HG02763 (cell line): ENCODE data around the gene ARL17B.
"Not testable (repeated sequence)": the region's sequence is repeated elsewhere in the genome, so short reads cannot be mapped to it uniquely, and the experiment has no call there.

Source experiments
- ATAC-seq: cut with Tn5 transposase; IDR thresholded peaks from one replicate; pipeline ENCODE4 v1.9.1; 2021; ENCODE audit warnings: mild to moderate bottlenecking, moderate library complexity; ENCODE audit not compliant: unreplicated experiment

The ARL17B gene

DNA sequence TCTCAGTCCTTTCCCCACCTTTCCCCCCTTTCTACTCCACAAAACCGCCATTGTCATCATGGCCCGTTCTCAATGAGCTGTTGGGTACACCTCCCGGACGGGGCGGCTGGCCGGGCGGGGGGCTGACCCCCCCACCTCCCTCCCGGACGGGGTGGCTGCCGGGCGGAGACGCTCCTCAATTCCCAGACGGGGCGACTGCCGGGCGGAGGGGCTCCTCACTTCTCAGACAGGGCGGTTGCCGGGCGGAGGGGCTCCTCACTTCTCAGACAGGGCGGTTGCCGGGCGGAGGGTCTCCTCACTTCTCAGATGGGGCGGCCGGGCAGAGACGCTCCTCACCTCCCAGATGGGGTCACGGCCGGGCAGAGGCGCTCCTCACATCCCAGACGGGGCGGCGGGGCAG, 108.8 kb downstream of the ARL17B start:
- not testable (repeated sequence) for ATAC-seq

DNA sequence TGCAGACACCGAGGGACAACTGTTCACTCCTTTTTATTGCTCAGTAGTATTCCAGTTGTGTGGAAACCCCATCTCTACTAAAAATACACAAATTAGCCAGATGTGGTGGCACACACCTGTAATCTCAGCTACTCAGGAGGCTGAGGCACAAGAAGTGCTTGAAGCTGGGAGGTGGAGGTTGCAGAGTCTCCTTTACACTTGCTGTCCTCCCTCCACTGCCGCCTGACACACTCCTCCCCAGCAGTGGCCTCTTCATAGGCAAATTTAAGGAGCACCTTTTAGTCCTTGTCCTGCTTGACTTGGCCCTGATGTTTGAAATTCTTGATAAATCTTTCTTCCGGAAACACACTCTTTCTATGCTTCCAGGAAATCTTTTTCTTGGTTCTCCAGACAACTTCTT, 112.4 kb downstream of the ARL17B start:
- not testable (repeated sequence) for ATAC-seq

DNA sequence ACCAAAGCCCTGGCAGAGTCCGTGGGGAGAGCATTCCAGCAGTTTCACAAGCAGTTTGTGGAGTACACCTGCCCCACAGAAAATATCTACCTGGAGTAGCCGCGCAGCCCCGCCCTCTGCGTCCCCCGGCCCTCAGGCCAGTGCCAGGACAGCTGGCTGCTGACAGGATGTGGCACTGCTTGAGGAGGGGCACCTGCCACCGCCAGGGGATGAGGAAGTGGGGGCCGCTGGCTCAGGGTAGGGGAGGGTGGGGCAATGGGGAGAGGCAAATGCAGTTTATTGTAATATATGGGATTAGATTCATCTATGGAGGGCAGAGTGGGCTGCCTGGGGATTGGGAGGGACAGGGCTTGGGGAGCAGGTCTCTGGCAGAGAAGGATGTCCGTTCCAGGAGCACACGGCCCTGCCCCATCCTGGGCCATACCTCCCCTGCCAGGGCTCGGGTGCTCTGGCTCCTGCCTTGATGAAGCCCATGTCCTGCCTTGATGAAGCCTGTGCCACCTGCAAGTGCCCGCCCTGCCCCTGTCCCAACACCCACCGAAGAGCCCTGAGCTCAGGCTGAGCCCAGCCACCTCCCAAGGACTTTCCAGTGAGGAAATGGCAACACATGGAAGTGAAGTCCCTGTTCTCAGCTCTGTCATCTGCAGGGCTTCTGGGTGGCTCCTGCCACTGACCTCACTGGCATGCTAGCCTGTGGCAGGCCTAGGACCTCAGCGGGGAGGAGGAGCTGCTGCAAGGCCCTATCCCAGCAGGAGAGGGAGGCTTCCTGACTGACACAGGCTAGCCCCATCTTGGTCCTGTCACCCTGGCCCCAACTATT, 116.4 kb downstream of the ARL17B start:
- not testable (repeated sequence) for ATAC-seq

DNA sequence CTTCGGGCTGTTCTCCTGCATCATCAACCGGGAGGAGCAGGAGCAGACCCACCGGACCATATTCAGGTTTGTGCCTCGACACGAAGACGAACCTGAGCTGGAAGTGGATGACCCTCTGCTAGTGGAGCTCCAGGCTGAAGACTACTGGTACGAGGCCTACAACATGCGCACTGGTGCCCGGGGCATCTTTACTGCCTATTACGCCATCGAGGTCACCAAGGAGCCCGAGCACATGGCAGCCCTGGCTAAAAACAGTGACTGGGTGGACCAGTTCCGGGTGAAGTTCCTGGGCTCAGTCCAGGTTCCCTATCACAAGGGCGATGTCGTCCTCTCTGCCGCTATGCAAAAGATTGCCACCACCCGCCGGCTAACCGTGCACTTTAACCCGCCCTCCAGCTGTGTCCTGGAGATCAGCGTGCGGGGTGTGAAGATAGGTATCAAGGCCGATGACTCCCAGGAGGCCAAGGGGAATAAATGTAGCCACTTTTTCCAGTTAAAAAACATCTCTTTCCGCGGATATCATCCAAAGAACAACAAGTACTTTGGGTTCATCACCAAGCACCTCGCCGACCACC, 117.1 kb downstream of the ARL17B start:
- ATAC-seq = not testable (repeated sequence)

DNA sequence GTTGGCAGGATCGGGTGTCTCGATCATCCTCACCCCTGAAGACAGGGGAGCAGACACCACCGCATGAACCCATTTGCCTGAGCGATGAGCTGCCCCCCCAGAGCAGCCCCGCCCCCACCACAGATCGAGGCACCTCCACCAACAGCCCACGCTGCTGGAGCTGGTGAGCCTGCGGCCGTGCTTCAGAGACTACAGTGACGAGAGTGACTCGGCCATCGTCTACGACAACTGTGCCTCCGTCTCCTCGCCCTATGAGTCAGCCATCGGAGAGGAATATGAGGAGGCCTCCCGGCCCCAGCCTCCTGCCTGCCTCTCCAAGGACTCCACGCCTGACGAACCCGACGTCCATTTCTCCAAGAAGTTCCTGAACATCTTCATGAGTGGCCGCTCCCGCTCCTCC, 117.6 kb downstream of the ARL17B start:
- ATAC-seq = not testable (repeated sequence)

DNA sequence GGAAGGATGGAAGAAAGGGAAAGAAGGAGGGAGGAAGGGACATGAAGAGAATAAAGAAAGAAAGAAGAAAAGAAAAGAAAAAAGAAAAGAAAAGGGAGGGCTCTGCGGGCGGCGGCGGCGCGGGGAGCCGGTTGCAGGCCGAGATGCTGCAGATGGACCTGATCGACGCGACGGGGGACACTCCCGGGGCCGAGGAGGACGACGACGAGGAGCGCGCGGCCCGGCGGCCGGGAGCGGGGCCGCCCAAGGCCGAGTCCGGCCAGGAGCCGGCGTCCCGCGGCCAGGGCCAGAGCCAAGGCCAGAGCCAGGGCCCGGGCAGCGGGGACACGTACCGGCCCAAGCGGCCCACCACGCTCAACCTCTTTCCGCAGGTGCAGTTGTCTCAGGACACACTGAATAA, 118.1 kb downstream of the ARL17B start:
- ATAC-seq = not testable (repeated sequence)

DNA sequence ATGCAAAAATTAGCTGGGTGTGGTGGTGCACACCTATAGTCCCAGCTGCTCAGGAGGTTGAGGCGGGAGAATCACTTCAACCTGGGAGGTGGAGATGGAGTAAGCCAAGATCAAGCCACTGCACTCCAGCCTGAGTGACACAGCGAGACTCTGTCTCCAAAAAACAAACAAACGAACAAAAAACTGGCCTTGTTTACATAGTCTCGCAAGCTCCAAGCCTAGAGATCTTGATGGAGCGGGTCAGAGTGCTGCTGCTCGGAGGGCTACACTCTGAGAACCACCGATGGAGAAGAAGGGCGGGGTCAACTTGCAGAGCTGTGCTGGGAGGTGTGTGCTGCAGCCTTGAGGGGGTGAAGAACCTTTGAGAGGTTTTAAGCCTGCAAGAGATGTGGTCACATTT, 130.2 kb downstream of the ARL17B start:
- ATAC-seq = not testable (repeated sequence)

DNA sequence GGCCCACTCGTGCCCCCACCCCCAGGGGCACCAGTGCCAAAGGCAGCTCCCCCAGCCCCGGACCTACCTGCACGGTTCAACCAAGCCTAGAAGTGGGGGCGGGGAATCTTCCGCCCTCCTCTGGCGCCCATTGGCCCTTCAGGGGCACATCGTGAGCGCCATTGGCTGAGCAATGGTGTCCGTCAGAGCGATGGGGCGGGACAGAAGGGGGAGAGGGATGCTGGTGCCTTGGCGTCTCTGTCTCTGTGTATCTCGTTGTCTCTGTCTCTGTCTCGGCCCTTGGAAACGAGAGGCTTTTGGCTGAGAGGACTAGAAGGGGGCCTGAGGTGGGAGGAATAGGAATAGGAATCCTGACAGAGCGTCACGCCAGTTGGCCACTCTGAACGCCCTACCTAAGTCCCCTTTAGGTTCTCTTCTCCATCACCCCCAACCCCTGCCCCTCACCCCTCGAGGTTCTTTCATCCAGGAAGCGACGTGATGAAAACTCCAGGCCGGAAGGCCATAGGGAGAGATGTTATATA, 136.2 kb downstream of the ARL17B start:
- peak; percentile 98 for ATAC-seq

DNA sequence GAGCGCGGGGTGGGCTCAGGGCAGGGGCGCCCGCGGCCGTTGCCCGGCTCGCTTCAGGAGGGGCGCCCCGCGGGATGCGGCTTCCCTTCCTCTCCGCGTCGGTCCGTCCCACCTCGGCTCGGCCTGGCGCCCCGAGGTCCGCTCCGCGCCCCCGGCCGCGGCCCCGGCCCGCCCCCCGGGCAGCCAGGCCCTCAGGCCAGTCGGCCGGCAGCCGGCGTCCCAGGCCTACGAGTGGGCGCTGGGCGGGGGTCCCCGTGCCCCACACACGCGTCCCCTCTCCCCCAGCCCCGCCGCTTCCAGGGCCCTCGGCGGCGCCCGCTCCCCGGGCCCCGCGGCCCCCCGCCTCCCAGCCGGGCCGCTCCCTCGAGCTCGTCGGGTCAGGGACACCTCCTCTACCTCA, 136.7 kb downstream of the ARL17B start:
- ATAC-seq = peak; percentile 40
